DMS153 treated with DMSO at 0.1 percent for 48 hours (cell line): ENCODE data around the gene ASTN2.

ENCODE experiments used
- DNase-seq: peaks from one replicate; lab custom pipeline; 2025; ENCODE audit not compliant: unreplicated experiment; lab: John Stamatoyannopoulos, UW

The ASTN2 gene

DNA sequence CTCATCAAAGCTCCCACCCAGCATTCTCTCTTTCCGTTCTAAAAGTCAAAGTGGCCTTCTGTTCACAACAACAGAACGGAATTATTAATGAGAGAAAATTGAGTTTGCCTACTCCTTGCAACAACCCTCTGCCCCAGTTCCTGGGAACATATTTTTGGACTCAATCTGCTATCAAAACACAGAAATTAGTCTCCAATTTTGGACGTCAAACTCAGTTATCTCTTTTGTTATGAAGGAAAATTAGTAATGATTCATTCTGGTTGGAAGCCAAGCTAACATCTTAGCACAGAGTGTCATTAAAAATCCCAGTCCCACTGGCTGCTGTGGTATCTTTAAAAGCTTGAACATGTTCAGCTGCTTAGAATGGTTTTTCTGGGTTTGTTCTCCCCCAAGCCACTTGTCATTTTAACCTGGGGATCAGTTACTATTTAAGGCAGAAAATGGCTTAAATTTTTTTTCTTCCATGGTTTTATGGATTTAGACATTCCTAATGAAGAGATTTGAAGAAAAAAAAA is 384.5 kb downstream of the ASTN2 start:
- no peak for DNase-seq

DNA sequence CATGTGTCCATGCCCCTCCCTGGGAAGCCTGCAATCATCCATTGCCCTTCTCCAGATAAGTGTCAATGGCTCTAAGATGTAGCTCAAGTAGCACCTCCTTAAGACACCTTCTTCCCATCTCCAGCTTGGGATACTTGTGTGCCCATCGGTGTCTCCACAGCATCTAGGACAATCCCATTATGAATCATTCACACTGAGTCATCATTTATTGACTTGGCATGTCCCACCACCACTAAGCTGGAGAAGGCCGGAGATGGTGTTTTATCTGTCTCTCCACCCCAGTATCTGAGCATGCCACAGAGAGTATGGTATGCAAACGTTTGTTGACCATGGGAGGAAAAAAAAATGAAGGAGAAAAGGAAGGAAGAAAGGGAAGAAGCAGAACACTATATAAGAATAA is 385.5 kb downstream of the ASTN2 start:
- DNase-seq: no peak

DNA sequence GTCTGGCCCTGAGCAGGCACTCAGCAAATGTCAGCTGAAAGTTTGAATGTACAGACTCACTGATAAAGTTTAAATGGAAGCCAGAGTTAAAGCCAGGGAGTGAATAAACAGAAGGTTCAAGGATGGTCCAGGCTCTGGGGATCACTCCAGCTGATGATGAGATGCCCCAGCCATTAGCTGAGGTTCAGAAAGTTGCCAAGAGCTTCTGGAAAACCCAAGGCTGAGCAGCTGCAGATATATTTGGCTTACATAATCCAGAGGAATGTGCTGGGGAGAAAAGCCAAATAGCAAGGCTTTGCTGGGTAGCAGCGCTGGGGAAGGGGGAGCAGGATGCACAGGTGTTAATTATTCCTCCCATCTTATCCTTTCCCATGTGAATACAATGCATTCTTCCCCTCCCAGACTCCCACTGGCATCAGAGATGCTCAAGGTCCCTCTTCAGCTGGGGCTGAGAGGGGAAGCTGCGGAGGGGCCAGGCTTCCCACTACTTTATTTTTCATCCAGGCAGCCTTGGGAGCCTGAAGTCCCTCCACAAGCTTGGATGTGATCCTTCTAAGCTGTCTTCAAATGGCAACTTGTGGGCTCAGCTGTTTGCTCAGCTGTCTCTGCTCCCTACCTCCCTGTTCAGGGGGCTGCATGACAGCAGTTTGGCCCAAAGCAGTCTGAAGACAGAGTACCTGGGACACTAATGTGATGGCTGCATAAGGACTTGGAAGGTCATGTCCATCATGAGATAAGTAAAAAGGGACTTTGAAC is 386.6 kb downstream of the ASTN2 start:
- no peak for DNase-seq

DNA sequence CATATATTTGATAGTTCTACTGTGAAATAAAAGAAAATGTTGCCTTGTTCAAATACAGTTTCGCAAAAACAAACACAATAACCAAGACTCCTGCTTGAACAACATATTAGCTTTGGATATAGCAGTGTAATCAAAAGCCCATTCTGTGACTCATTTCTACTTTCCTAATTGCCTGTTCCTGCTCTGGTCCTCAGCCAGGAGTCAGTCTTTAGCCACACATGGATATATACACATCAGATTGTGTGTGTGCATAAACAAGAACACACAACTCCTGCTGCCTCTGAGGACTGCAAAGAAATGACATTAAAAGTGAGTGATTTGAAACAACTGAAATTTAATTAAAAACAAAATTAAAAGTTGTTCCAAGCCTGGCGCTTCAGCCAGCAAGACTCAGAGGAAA is 393.0 kb downstream of the ASTN2 start:
- DNase-seq: no peak

DNA sequence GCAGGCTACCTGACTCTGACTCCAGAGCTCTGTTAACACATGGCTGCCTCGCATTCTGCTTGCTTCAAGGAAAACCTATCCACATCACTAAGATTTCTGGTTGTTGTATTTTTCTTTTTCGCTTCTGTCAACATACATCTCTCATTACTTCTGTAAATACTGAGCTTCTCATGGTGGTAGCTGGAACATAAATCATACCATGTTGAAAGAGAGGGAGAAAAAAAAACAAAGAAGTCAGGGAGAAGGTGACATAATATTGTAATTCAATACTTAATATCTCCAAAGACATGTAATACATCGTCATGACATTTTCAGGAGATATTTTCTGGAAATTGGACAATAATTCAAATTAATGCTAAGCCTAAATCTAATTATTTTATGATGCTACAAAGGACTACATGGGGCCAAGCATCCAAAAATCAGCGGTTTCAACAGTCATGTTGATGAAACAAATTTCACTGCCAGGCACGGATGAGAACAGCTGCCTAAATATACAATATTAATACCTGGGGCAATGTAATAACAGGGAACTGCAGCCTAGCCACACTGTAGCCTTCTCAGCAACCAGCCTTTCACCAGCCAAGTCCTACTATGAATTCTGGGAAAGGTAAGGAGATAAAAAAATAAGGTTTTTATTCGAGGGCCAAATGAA is 395.8 kb downstream of the ASTN2 start:
- DNase-seq: no peak

DNA sequence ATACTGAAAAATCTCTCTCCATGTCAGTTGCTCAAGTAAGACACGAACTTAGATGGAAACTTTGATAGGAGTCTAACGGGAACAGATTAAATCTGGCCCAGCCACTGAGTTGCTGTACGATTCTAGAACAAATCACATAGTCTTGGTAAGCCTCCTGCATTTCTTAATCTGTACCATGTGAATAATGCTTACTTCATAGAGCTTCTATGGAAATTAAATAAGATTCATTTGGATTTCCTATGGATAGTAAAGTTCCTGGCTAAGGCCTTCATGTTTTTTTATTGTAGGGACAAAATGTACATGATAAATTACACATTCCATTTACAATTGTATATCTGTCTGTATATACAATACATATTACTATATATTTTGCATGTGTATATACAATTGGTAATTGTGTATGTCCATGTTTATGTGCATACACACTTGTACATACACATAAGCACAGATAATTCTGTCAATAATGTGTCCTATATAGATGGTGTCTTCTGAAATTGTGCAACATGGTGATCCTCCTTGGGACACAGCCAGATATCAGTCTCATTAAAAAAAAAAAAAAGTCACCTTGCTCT is 397.4 kb downstream of the ASTN2 start:
- DNase-seq: no peak

DNA sequence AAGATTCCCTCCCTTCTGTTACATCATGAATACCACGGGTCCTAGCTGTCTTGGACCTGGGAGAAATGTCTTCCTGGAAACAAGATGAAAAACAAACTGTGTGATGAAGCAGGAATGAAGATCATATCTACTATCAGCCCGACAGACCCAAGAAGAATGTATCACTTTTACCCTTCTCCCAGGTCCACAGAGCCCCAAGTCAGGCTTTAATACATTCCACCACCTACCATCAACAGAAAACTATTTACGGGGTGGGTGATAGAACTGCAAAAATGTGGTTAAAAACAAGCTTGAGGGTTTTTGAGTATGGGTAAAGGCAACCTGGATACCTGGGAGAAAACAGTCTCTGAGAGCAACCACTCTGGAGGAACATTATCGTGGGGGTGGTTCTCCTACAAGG is 400.8 kb downstream of the ASTN2 start:
- DNase-seq: no peak

DNA sequence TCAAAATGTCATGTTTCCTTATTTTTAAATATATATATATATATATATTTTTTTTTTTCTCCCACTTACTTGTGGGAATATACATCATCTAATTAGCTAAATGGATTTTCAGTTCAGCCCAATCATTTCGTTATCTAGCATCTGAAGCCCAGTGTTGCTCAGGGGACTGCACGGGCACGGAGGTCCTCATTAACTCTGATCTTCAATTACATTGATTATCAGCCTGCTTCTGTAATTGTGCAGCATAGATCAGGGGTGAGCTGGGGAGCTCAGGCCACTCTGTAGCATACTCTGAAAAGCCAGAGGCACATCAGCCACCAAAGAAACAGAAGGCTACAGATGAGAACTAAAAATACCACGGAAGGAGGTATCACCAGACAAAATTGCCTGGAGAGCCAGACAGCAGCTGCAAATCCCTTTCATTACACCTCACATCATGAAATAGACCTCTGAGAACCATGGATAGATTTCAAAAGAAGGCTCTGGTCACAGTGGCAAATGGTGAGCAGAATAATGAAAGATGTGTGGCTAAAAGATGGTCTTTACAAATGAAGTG is 401.3 kb downstream of the ASTN2 start:
- no peak for DNase-seq

DNA sequence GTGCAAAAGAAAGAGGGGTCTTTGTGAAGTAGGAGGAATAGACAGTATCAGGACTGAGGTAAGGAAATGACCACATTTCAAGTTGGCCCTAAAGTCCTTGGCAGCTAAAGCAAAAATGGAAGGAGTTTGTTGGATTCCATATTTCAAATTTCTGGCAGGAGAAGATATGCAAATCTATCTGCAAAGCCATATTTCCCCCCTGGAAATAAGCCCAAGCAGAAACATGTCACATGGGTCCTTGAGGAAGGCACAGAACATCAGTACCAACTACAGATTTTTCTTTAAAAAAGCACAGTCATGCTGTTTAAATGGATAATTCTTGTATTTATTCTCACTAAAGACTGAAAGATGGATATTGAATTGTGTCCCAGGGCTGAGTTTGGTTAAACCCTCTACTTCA is 404.8 kb downstream of the ASTN2 start:
- no peak for DNase-seq

DNA sequence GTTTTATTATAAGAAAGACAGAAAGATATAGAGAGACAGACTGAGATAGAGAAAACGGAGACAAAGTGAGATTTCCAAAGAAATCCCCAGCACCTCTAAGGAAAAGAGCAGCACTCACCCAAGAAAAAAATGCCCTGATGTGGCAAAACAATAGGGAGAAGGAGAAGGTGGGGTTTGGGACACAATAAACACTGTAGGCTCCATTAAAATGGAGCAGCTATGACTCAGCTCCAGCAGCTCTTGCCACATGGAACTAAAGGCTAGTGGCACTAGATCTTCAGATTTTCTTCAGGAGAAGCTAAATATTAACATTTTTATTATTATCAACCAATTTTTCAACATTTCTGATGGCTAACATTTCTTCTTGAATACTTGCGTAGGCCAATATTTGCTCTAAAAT is 406.0 kb downstream of the ASTN2 start:
- no peak for DNase-seq

DNA sequence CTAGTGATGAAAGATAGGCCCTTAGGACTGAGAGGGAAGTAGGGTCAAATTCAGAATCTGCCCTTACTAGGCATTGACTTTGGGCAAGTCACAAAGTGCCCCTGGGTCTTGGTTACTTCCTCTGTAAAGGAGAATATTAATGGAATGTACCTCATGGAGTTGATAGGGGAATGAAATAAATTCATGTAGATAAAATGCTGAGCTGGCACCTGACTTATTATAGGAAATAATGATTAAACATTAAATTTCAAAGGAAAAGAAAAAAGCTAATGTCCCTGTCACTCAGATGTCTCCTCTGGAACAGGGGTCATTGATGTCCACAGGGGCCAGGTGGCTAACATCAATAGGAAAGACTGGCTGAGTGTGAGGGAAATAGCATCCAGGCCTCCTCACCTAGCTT is 406.4 kb downstream of the ASTN2 start:
- DNase-seq: no peak

DNA sequence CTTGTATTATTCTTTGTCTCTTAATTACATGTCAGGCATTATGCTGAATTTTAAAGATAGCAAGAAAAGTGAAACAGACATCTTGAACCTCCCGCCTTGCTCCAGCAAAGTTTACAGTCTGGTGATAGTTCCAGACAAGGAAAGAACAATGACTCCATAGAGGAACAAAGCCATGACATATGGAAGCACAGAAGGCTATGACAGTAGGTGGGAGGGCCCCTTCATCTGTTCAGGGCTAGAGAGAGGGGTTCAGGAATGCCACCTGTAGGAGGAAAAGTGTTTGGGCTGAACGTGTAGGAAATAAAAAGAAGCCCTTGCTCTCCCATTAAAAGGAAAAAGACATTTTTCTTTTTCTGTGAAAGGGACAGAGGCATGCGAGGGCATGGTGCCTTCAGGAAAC is 412.2 kb downstream of the ASTN2 start:
- no peak for DNase-seq

DNA sequence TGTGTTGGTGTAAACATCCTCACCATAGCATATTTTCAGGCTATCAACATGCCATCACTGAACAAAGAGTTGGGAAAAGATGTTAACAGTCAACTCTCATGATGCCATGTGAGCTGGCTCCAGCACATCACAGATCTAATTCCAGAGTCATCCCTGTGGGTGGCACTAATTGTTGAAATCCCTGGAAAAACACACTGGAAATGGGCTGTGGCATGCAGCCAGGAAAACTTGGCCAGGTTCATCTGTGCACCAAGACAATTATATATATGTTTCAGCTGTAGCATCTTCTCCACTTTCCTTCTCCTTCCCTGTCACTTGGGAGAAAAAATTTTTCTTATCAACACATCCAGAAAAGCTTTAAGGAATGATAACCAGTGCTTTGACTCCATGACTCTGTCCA is 414.0 kb downstream of the ASTN2 start:
- no peak for DNase-seq

DNA sequence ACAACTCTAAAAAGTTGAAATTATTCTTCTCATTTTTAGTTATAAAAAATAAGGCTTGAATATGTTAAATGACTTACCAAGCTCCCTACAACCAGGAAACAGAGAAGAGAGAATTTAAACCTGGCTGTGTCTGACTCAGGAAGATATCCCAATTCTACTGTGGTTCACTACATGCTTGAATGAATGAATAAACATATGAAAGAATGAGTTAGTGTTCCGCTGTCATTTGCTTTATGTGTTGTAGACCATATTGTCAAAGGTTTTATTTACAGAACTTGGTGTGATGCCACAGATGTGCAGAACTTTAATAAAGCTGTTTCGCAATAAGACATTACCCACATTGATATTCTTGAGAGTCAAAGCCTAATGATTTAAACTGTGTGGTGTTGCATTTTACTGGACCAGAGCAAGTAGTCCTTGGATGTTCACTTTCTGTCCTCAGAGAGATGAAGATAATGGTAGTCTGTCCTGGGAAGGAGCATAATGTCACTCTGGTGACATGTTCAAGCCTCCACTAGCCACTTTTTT is 414.6 kb downstream of the ASTN2 start:
- no peak for DNase-seq

DNA sequence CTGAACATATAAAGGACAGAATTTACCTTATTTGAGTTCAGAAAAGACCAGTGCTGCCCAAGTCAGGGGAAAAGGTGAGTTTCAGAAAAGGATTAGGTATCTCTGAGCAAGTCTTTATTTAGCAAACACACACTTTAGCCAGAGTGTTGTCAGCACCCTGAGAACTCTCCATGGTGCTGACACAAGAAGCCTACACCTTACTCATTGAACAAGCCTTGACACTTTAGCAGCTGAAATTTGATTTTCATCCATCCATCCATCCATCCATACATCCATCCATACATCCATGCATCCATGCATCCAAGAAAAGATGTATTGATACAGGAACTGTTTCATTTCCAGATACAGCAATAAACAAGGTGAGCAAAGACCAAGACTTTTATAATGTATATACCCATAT is 416.6 kb downstream of the ASTN2 start:
- DNase-seq: no peak

DNA sequence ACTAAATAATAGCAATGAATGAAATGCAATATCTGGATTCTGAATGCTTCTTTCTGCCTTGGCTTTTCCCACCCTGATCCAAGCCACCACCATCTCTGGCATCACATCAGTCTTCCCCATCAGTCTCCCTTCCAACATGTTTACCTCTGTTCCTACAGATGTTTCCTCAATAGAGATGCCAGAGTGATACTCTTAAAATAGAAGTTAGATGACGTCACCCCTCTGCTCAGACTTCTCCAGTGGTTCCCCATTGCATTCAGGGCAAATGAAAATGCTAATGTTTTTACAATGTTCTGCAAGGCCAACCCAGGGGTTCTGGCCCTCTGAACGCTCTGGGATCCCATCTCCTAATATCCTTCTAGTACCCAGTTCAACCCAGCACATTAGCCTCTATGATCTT is 422.0 kb downstream of the ASTN2 start:
- DNase-seq: no peak

DNA sequence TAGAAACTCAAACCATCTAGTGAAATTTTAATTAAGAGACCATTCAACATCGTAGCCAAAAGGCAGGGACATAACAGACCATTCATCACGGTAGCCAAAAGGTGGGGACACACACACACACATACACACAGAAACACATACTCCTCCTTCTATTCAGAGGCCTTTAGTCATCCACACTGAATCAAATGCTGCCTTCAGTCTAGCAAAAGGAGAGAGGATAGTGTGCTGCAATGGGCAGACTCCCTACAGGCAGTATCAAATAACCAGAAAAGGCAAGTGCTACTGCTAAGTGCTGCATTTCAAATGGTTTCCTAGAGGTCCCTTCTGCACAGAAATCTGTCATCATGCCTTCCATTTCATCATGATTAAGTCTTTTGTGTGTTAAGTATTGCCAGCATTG is 423.8 kb downstream of the ASTN2 start:
- no peak for DNase-seq

DNA sequence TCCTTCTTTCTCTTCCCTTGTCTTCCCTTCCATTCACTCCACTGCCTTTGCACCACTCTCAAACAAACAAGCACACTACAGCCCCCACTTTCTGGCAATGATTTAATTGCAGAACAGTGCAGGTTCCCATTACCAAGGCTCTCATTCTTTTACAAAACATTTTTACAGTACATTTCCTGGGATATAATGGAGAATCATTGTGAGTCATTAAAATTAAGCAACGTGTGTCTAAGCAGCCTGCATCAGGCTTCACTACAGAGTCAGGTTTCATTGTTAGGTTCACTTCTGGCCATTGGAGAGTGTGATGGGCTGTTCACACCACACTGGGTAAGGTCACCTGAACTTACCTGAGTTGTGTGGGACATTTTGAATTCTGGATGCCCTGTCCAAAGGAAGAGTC is 424.3 kb downstream of the ASTN2 start:
- no peak for DNase-seq

DNA sequence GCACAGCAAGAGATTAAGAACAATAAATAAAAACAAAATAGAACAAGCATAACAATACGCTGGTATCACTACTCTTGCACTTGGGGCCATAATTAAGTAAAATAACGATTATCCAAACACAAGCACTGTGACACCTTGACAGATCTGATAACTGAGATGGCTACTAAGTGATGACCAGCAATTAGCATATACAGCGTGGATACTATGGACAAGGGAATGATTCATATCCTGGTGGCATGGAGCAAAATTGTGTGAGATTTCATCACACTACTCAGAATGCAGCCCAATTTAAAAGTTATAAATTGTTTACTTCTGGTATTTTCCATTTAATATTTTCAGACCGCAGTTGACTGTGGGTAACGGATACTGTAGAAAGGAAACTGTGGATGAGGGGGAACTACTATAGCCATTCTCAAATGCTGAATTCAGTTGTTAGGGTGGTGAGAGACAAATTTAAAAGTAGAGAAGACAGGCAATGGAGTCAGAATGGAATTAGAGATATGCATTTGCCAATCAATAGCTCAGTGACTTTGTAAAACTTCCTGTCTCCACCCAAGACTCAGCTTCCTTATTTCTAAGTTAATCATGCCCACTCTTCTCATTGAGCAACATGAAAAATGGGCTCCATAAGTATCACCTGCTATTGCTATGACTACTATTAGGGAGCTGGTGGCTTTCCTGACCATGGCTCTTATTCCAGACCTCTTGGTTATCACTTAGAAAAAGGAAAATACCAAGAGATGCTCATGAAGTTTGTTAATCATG is 427.0 kb downstream of the ASTN2 start:
- no peak for DNase-seq

DNA sequence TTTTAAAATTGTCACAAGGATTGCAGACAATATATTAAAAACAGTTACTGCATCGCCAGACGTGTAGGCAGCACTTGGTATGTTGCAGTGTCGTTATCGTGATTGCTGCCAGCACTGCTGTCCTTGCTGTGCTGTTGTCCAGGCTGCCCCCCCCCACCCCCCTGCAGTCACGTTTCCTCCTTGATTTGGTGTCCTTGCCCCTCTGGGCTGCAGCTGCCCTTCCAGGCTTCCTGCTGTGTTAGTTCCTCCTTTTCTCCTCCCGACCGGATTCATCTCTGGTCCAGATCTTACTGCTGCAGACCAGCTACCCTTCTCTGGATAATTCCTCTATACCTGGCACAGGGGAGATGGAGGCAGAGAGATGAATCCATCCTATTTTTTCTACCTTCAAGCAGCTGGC is 428.8 kb downstream of the ASTN2 start:
- DNase-seq: no peak

DNA sequence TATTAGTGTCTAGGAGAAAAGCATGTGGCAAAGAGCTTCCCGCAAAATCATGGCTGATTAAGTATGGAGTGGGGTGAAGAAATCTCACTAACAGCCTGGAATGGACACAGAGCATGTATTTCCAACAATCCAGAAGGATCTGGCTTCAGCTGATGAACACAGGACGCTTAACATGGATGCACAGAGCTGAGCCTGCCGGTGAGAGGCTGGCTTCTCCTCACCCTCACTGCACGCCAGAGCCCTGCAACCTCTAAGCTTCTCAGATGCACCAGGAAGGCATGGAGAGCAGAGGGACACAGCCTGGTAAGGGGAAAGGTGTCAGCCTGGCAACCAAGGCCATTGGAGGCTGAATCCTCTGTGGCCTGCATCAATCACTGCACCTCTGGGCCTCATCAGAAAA is 429.3 kb downstream of the ASTN2 start:
- no peak for DNase-seq
